Measurements from ENCODE around the gene JOSD1.

The JOSD1 gene

DNA sequence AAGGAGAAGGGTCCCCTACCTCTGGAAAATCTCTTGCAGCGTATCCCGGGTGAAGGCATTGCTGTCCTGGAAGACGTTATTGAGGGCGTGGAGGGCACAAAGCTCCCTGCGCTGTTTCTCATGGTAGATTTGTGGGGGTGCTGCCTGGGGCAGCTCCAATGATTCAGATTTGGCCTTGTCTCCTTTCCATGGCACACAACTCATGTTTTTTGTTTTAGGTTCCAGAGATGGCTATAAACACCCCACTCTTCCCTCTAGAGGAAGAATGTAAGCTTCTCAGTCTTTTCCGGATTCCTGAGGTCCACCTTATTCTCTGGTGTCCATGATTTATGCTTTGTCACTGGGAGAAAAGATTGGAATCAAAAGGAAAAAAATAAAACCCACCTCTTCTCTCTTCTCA lies 959 bp downstream of the JOSD1 start:
- Mint-ChIP-seq H3K27me3 (no peaks in the 10 kb centered on the region), H3K9me3 (no peaks in the 10 kb centered on the region), H3K4me1 (ENCODE audit: low read depth) (peaks cover 50% of the 10 kb centered on the region), H3K36me3 (ENCODE audit: low read depth) (peaks cover 36% of the 10 kb centered on the region), H3K4me3 (peak overlapping the region; percentile 77), H3K27ac (peak overlapping the region; percentile 90)
- intact Hi-C loops (cut with micrococcal nuclease), result no loop called here

DNA sequence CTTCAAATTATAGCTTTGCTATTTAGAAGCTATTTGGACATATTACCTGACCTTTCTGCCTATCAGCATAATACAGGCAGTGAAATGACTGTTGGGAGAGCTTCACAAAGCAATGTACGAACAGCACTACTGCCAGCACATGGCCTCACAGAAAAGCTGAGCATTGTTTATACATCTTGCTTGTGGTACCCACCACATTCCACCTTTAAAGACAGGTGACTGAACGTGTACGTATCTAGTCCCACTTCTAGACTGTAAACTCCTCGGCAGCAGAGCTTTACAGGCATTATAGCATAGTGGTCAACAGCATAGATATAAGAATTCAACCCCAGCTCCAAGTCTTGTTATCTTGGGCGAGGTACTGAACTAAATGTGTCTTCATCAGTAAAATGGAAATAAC lies 1.6 kb downstream of the JOSD1 start:
- H3K27ac Mint-ChIP-seq, result no peak overlapping the region
- intact Hi-C loops (cut with micrococcal nuclease), result no loop called here
- H3K4me3 Mint-ChIP-seq, result peak overlapping the region; percentile 77
- no peaks in the 10 kb centered on the region for H3K9me3 Mint-ChIP-seq
- no peaks in the 10 kb centered on the region for H3K27me3 Mint-ChIP-seq
- peaks cover 42% of the 10 kb centered on the region for H3K36me3 Mint-ChIP-seq (ENCODE audit: low read depth)
- peaks cover 46% of the 10 kb centered on the region for H3K4me1 Mint-ChIP-seq (ENCODE audit: low read depth)

GRCh38 chr22:38698407-38699094 lies 2.2 kb downstream of the JOSD1 start:
- H3K4me1 Mint-ChIP-seq (ENCODE audit: low read depth), result peaks cover 49% of the 10 kb centered on the region

DNA sequence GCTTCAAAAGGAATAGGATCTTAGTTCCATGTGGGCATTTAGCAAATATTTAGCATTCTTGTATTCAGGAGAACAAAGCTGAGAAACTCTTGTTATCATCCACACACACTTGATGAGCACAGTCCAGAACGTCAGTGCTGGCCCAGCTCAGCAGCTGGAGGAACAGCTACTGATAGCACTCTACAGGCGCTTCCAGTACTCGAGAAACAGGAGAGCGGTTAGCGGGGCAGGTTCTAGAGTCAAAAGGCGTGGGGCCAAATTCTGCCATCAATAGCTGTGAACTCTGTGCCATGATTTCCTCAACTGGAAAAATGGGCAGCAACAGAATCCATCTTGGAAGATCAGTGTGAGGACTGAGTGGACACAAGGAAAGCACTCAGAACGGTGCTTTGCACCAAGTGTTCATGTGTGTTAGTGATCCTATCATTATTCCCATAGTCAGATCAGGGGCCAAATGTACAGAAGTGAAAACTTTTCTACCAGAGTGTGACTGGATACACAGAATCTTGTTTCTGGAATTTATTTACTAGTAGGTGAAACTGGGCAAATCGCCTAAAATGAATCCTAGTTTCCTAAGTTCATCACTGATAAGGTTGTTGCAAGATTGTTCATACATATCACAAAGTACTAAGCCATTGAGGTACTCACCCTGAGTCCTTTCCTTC lies 3.2 kb downstream of the JOSD1 start:
- Mint-ChIP-seq H3K27me3 (no peaks in the 10 kb centered on the region), H3K4me1 (ENCODE audit: low read depth) (peaks cover 58% of the 10 kb centered on the region), H3K4me3 (peak overlapping the region; percentile 53), H3K9me3 (no peaks in the 10 kb centered on the region), H3K36me3 (ENCODE audit: low read depth) (peaks cover 57% of the 10 kb centered on the region), H3K27ac (peak overlapping the region; percentile 87)
- intact Hi-C loops (cut with micrococcal nuclease), result no loop called here

More at GRCh38 chr22:38698407-38699094, 2.2 kb downstream of the JOSD1 start:
- Mint-ChIP-seq H3K27ac (no peak overlapping the region), H3K4me3 (peak overlapping the region; percentile 77), H3K27me3 (no peaks in the 10 kb centered on the region), H3K36me3 (ENCODE audit: low read depth) (peaks cover 47% of the 10 kb centered on the region), H3K9me3 (no peaks in the 10 kb centered on the region)
- intact Hi-C loops (cut with micrococcal nuclease), result no loop called here

DNA sequence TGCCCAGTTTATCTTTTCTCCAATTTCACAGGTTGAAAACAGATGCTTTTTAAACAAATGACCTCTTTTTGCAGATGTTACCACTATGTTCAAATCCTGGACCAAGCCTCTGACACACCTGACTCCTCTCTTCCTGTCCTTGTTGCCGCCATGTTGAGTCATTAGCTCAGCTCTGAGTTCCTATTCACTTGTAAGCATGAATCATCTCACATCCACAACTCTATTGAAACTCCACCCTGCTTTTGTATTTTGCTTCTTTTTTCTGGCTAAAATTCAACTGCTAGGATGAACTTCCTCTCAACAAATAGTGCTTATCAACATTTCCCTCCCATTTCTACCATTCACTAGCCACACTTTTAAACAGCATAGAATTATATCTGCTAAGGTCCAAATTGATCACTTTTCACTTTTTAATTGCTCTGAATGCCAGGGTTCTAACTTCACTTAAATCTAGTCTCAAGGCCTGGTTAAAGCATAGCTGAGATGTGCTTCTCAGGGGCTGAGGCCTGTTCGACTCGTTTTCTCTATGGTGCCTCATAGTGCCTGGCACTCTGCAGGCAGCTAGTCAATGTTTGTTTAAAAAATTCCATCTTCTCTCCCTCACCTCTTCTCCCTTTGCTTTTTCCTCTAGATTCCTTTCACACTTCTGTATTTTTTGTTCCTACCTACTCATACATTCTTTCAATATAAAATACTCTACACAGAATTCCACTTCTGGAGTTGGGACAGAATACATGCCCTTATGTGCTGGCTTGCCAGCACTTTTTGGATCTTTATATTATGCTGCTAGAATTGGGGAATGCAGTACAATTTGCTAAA lies 3.9 kb downstream of the JOSD1 start:
- peaks cover 64% of the 10 kb centered on the region for H3K36me3 Mint-ChIP-seq (ENCODE audit: low read depth)
- peaks cover 58% of the 10 kb centered on the region for H3K4me1 Mint-ChIP-seq (ENCODE audit: low read depth)
- H3K4me3 Mint-ChIP-seq, result peak overlapping the region; percentile 53
- H3K27ac Mint-ChIP-seq, result peak overlapping the region; percentile 87
- intact Hi-C loops (cut with micrococcal nuclease), result no loop called here
- no peaks in the 10 kb centered on the region for H3K9me3 Mint-ChIP-seq
- no peaks in the 10 kb centered on the region for H3K27me3 Mint-ChIP-seq

- Mint-ChIP-seq H3K4me3 (no peak overlapping the region), H3K9me3 (no peaks in the 10 kb centered on the region), H3K27me3 (no peaks in the 10 kb centered on the region), H3K4me1 (ENCODE audit: low read depth) (peaks cover 56% of the 10 kb centered on the region), H3K27ac (no peak overlapping the region), H3K36me3 (ENCODE audit: low read depth) (peaks cover 68% of the 10 kb centered on the region)
- intact Hi-C loops (cut with micrococcal nuclease), result no loop called here
Observed at GRCh38 chr22:38694940-38695339, 5.8 kb downstream of the JOSD1 start.

DNA sequence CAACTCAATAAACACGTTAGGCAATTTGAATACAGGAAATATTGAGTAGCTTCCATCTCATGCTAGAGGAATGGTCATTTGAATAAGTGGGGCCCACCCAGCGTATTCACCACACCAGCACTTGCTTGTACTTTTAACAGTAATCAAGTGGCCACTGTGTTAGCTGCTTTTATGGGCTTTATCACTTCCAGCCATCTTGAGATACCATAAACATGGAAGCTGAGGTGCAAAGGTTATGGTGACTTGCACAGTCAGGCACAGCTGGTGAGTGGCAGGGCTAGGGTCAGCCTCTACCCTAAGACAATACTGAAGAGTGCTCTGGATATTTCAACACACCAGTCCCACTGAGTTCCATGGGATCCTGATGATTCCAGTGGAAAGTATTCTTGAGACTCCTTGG lies 6.7 kb downstream of the JOSD1 start:
- Mint-ChIP-seq H3K27ac (no peak overlapping the region), H3K4me3 (no peak overlapping the region), H3K4me1 (ENCODE audit: low read depth) (peaks cover 50% of the 10 kb centered on the region), H3K27me3 (no peaks in the 10 kb centered on the region), H3K36me3 (ENCODE audit: low read depth) (peaks cover 72% of the 10 kb centered on the region), H3K9me3 (no peaks in the 10 kb centered on the region)
- intact Hi-C loops (cut with micrococcal nuclease), result no loop called here

DNA sequence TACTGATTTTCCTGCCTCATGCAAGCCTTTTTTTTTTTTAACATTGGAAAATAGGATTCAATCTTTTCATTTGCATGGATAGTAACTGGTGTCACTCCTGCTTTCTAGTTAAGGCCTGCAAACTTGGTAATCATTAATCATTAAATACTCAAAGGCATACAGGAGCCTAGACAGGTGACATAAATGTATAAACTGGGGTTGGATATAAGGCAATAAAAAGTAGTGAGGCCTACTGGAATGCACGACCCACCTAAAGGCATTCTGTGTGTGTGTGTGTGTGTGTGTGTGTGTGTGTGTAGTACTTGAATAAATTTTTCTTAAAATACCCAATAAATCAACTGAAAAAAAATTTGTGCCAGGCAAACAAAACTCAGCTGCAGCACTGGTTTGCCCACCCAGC lies 11.1 kb downstream of the JOSD1 start:
- H3K27ac Mint-ChIP-seq, result no peak overlapping the region

DNA sequence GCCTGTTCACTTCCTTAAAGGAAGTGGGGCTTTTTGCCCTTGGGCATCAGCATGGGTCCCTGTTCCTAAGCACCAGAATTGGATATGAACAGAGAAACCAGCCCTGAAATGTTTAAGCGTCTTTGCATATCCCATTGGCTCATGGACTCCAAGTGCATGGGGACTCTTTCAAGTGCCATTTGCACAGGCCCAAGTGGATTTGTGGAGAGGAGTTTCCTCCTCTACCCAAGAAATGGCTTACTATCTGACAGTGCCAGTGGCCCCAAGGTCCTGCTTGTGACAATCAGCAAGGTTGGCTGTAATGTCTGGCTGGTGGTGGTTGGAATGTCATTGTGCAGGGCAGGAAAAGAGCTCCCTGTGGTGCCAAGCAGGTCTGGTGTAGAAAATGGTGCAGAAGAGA lies 15.0 kb downstream of the JOSD1 start:
- H3K4me1 Mint-ChIP-seq (ENCODE audit: low read depth), result peaks cover 22% of the 10 kb centered on the region
- peaks cover 85% of the 10 kb centered on the region for H3K36me3 Mint-ChIP-seq (ENCODE audit: low read depth)
- no peaks in the 10 kb centered on the region for H3K27me3 Mint-ChIP-seq
- no peak overlapping the region for H3K27ac Mint-ChIP-seq
- H3K4me3 Mint-ChIP-seq, result no peak overlapping the region
- no peaks in the 10 kb centered on the region for H3K9me3 Mint-ChIP-seq
- intact Hi-C loops (cut with micrococcal nuclease), result loop anchor here (10.0 kb wide), 1 partner anchor 181 kb away; the partner anchor contains the start of gene DDX17

More for the DNA sequence above, 11.1 kb downstream of the JOSD1 start:
- no peaks in the 10 kb centered on the region for H3K9me3 Mint-ChIP-seq
- intact Hi-C loops (cut with micrococcal nuclease), result loop anchor here (10.0 kb wide), 1 partner anchor 185 kb away; the partner anchor contains the start of gene DDX17
- H3K4me3 Mint-ChIP-seq, result no peak overlapping the region
- H3K36me3 Mint-ChIP-seq (ENCODE audit: low read depth), result peaks cover 97% of the 10 kb centered on the region
- no peaks in the 10 kb centered on the region for H3K27me3 Mint-ChIP-seq
- peaks cover 18% of the 10 kb centered on the region for H3K4me1 Mint-ChIP-seq (ENCODE audit: low read depth)

GRCh38 chr22:38684895-38685294 lies 15.8 kb downstream of the JOSD1 start:
- Mint-ChIP-seq H3K27ac (no peak overlapping the region), H3K4me3 (no peak overlapping the region), H3K4me1 (ENCODE audit: low read depth) (peaks cover 22% of the 10 kb centered on the region), H3K9me3 (no peaks in the 10 kb centered on the region), H3K36me3 (ENCODE audit: low read depth) (peaks cover 78% of the 10 kb centered on the region), H3K27me3 (no peaks in the 10 kb centered on the region)
- intact Hi-C loops (cut with micrococcal nuclease), result loop anchor here (10.0 kb wide), 1 partner anchor 180 kb away; the partner anchor contains the start of gene DDX17

- peaks cover 10% of the 10 kb centered on the region for H3K27me3 Mint-ChIP-seq
- H3K4me3 Mint-ChIP-seq, result peak within 1 kb of the TSS; percentile 93
- intact Hi-C loops (cut with micrococcal nuclease), result loop anchor here (10.0 kb wide), 1 partner anchor 177 kb away; the partner anchor contains the start of gene DDX17
- peaks cover 22% of the 10 kb centered on the region for H3K4me1 Mint-ChIP-seq (ENCODE audit: low read depth)
- peaks cover 47% of the 10 kb centered on the region for H3K36me3 Mint-ChIP-seq (ENCODE audit: low read depth)
- H3K9me3 Mint-ChIP-seq, result no peaks in the 10 kb centered on the region
- H3K27ac Mint-ChIP-seq, result peak within 1 kb of the TSS; percentile 89
Observed at GRCh38 chr22:38681582-38682335, 19.0 kb downstream of the JOSD1 start, which contains the start of gene TOMM22. TSS of gene TOMM22 (plus strand) at chr22:38681957. CDS start at chr22:38681979, 22 bp downstream.

DNA sequence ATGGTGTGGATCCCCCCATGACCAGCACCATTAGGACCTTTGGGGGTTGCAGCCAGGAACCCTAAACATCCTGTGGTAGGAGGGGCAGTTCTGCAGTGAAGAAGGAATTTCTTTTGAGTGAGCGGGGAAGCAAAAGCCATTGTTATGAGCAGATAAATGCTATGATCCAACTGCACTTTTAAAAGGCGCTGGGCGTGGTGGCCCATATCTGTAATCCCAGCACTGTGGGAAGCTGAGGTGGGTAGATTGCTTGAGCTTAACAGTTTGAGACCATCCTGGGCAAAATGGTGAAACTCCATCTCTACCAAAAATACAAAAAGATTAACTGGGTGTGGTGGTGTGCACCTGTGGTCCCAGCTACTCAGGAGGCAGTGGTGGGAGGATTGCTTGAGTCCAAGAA lies 24.9 kb downstream of the JOSD1 start:
- peaks cover 25% of the 10 kb centered on the region for H3K36me3 Mint-ChIP-seq (ENCODE audit: low read depth)
- intact Hi-C loops (cut with micrococcal nuclease), result no loop called here
- H3K4me3 Mint-ChIP-seq, result no peak overlapping the region
- H3K4me1 Mint-ChIP-seq (ENCODE audit: low read depth), result no peaks in the 10 kb centered on the region
- H3K9me3 Mint-ChIP-seq, result no peaks in the 10 kb centered on the region
- no peak overlapping the region for H3K27ac Mint-ChIP-seq
- H3K27me3 Mint-ChIP-seq, result peaks cover 10% of the 10 kb centered on the region

- Mint-ChIP-seq H3K4me3 (no peak overlapping the region), H3K27me3 (peaks cover 10% of the 10 kb centered on the region), H3K27ac (no peak overlapping the region), H3K9me3 (no peaks in the 10 kb centered on the region), H3K36me3 (ENCODE audit: low read depth) (peaks cover 29% of the 10 kb centered on the region), H3K4me1 (ENCODE audit: low read depth) (no peaks in the 10 kb centered on the region)
- intact Hi-C loops (cut with micrococcal nuclease), result no loop called here
Observed at GRCh38 chr22:38674888-38675287, 25.9 kb downstream of the JOSD1 start.
